MM.1S (cell line): ENCODE measurements around the gene SRP14.

Experiments
- EZH2 ChIP-seq: fragments of 300-600 bp; sonication (generic); optimal IDR thresholded peaks from 2 replicates; pipeline ENCODE3; 2017; ENCODE audit warnings: low read depth, mild to moderate bottlenecking, antibody characterized with exemption, low read length, mixed read lengths
- EZH2phosphoT487 ChIP-seq: fragments of 300-600 bp; sonication (generic); IDR thresholded peaks from 2 replicates; pipeline ENCODE4 v1.6.1; 2018; ENCODE audit warnings: antibody characterized with exemption, low read length
- TF ChIP-seq, protein P1 (sequence below): fragments of 300-600 bp; sonication (generic); IDR thresholded peaks from 2 replicates; pipeline ENCODE4 v1.5.1; 2016; ENCODE audit warnings: antibody characterized with exemption, low read length, mixed read lengths

GRCh38 chr15:40028853-40029252 is 10.1 kb downstream of the SRP14 start:
- TF ChIP-seq, protein P1, sequence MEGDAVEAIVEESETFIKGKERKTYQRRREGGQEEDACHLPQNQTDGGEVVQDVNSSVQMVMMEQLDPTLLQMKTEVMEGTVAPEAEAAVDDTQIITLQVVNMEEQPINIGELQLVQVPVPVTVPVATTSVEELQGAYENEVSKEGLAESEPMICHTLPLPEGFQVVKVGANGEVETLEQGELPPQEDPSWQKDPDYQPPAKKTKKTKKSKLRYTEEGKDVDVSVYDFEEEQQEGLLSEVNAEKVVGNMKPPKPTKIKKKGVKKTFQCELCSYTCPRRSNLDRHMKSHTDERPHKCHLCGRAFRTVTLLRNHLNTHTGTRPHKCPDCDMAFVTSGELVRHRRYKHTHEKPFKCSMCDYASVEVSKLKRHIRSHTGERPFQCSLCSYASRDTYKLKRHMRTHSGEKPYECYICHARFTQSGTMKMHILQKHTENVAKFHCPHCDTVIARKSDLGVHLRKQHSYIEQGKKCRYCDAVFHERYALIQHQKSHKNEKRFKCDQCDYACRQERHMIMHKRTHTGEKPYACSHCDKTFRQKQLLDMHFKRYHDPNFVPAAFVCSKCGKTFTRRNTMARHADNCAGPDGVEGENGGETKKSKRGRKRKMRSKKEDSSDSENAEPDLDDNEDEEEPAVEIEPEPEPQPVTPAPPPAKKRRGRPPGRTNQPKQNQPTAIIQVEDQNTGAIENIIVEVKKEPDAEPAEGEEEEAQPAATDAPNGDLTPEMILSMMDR = no peak
- TF ChIP-seq EZH2 = no peak
- TF ChIP-seq EZH2phosphoT487 = no peak
